Right ventricle myocardium superior (tissue), 1 donor: ENCODE data around the gene S1PR2. TPM values are rescaled to one million over a fixed set of nuclear protein-coding genes. Genes with fewer than 3 reads are reported as not detected.
"Not testable (repeated sequence)": the region's sequence is repeated elsewhere in the genome, so short reads cannot be mapped to it uniquely, and the experiment has no call there.

ENCODE experiments used
- ATAC-seq: fragments of 200-7000 bp; cut with Tn5 transposase; one replicate; pipeline ENCODE4 v1.9.1; 2020; ENCODE audit warnings: mild to moderate bottlenecking; ENCODE audit not compliant: poor library complexity
- DNase-seq: peaks from one replicate; pipeline ENCODE4 v3.0.0-alpha.2; 2020
- intact Hi-C: fragments of 100-400 bp; cut with DNase I; formaldehyde crosslinking; loops from one replicate; pipeline ENCODE4 v1.11.2; 2022
- total RNA-seq: library from RNA; stranded (reverse); fragmentation: NEBNext Ultra II Directional; extraction: Animal tissue kit (Norgen Biotek cat#: 25700); gene quantifications from one replicate; pipeline ENCODE4 v1.2.1, GENCODE V29; 2021
- donor health status: DM: no; HTN: yes; CAD: no; lungs with severe emphysema.

Gene S1PR2
- total RNA-seq, 1 donor from 2014 or later = 5.9 TPM

GRCh38 chr19:10256970-10257615, 26.0 kb upstream of the S1PR2 start:
- ATAC-seq = no peak
- intact Hi-C loops = loop anchor here (5.0 kb wide), 1 partner anchor 135 kb away; no protein-coding TSS in a partner anchor
- no peak for DNase-seq

GRCh38 chr19:10256551-10256950, 25.4 kb upstream of the S1PR2 start:
- no peak for ATAC-seq
- no peak for DNase-seq
- intact Hi-C loops = loop anchor here (5.0 kb wide), 1 partner anchor 136 kb away; no protein-coding TSS in a partner anchor

GRCh38 chr19:10255358-10255757, 24.2 kb upstream of the S1PR2 start:
- intact Hi-C loops = loop anchor here (5.0 kb wide), 1 partner anchor 137 kb away; no protein-coding TSS in a partner anchor
- no peak for DNase-seq
- ATAC-seq = no peak

- ATAC-seq (no peak), DNase-seq (no peak)
- intact Hi-C loops = loop anchor here (5.0 kb wide), 1 partner anchor 322 kb away; no protein-coding TSS in a partner anchor
Observed at GRCh38 chr19:10254244-10254643, 23.1 kb upstream of the S1PR2 start.

GRCh38 chr19:10252707-10253106, 21.6 kb upstream of the S1PR2 start:
- intact Hi-C loops = loop anchor here (5.0 kb wide), 1 partner anchor 320 kb away; no protein-coding TSS in a partner anchor
- no peak for ATAC-seq
- no peak for DNase-seq

GRCh38 chr19:10251792-10252694, 20.9 kb upstream of the S1PR2 start, which contains the start of gene MRPL4:
MRPL4 (plus strand) TSS chr19:10252214; CDS start chr19:10252254, 40 bp downstream.
- DNase-seq = peak; percentile 97
- ATAC-seq = peak; percentile 95
- intact Hi-C loops = loop anchor here (5.0 kb wide), 1 partner anchor 320 kb away; no protein-coding TSS in a partner anchor

- no peak for ATAC-seq
- intact Hi-C loops = no loop called here
- no peak for DNase-seq
Observed at GRCh38 chr19:10246511-10246910, 15.4 kb upstream of the S1PR2 start.

GRCh38 chr19:10245189-10245939, 14.2 kb upstream of the S1PR2 start:
- ATAC-seq = no peak
- DNase-seq = no peak
- intact Hi-C loops = no loop called here

- ATAC-seq (no peak), DNase-seq (no peak)
- intact Hi-C loops = no loop called here
Observed at GRCh38 chr19:10243606-10244005, 12.5 kb upstream of the S1PR2 start.

- DNase-seq, ATAC-seq, intact Hi-C loops: not testable (repeated sequence)
Observed at GRCh38 chr19:10241826-10242449, 10.8 kb upstream of the S1PR2 start.

- intact Hi-C loops = no loop called here
- ATAC-seq (peak; percentile 79), DNase-seq (peak; percentile 86)
Observed at GRCh38 chr19:10238172-10238783, 7.1 kb upstream of the S1PR2 start.

GRCh38 chr19:10237702-10238101, 6.6 kb upstream of the S1PR2 start:
- intact Hi-C loops = no loop called here
- DNase-seq (no peak), ATAC-seq (no peak)

- intact Hi-C loops, ATAC-seq, DNase-seq: not testable (repeated sequence)
Observed at GRCh38 chr19:10235409-10235808, 4.3 kb upstream of the S1PR2 start.

- intact Hi-C loops = no loop called here
- ATAC-seq (no peak), DNase-seq (no peak)
Observed at GRCh38 chr19:10235003-10235402, 3.9 kb upstream of the S1PR2 start.

- intact Hi-C loops = no loop called here
- ATAC-seq (no peak), DNase-seq (no peak)
Observed at GRCh38 chr19:10233946-10234345, 2.8 kb upstream of the S1PR2 start.

- intact Hi-C loops = no loop called here
- ATAC-seq = no peak
- no peak for DNase-seq
Observed at GRCh38 chr19:10231612-10232228, 589 bp upstream of the S1PR2 start.

- ATAC-seq (no peak), DNase-seq (peak; percentile 76)
- intact Hi-C loops = no loop called here
Observed at GRCh38 chr19:10230173-10230860, 814 bp downstream of the S1PR2 start.
